ENCODE data around the gene GLT8D2. TPM values are rescaled to one million over a fixed set of nuclear protein-coding genes. Genes with fewer than 3 reads are reported as not detected.

The GLT8D2 gene
- total RNA-seq, 1 experiment from 2014 or later: 1.6 TPM

DNA sequence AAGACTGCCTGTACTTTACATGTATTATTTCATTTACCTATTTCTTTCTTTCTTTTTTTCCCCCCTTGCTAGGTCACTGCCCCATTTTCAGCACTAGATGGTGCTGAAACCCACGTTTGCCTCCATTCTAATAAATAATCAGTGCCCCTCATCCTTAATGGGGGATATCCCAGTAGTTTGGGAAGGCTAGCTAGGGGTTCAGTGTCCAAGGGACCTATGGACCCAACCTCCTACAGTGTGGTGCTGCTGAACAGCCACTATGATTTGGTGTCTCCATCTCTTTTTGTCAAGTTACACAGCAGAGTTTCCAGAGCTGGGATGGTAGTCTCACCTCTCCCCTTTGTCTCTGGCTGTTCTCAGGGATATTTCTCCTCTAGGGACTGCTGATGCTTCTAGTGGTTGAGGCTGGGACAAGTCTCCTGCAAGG lies 7.8 kb upstream of the GLT8D2 start:
- Histone ChIP-seq H3K9me3 (ENCODE audit: low read length) (no peaks in the 10 kb centered on the region), H3K9ac (ENCODE audit: low read length) (no peak overlapping the region), H3K4me2 (ENCODE audit: low read length) (no peak overlapping the region), H3F3A (ENCODE audit: low read length, unreplicated experiment) (no peaks in the 10 kb centered on the region), H2AFZ (ENCODE audit: low read length) (peak overlapping the region; percentile 42; the same call in 1 of the 2 replicates), H3K36me3 (ENCODE audit: low read depth, low read length) (no peaks in the 10 kb centered on the region), H3K79me2 (ENCODE audit: low read length) (no peaks in the 10 kb centered on the region), H3K4me3 (ENCODE audit: low read length) (no peak overlapping the region), H3K9me2 (replicated peaks; ENCODE audit: low read length) (no peaks in the 10 kb centered on the region), H3K4me1 (ENCODE audit: insufficient read depth, low read length) (peaks cover 6% of the 10 kb centered on the region), H3K27me3 (ENCODE audit: low read length) (no peaks in the 10 kb centered on the region), H3K27ac (ENCODE audit: low read length) (no peak overlapping the region), H4K20me1 (ENCODE audit: low read length) (no peaks in the 10 kb centered on the region)
- no peak for TF ChIP-seq EZH2 (IDR thresholded peaks at IDR 0.05; ENCODE audit: low read length, unreplicated experiment)
- TF ChIP-seq, protein P1, sequence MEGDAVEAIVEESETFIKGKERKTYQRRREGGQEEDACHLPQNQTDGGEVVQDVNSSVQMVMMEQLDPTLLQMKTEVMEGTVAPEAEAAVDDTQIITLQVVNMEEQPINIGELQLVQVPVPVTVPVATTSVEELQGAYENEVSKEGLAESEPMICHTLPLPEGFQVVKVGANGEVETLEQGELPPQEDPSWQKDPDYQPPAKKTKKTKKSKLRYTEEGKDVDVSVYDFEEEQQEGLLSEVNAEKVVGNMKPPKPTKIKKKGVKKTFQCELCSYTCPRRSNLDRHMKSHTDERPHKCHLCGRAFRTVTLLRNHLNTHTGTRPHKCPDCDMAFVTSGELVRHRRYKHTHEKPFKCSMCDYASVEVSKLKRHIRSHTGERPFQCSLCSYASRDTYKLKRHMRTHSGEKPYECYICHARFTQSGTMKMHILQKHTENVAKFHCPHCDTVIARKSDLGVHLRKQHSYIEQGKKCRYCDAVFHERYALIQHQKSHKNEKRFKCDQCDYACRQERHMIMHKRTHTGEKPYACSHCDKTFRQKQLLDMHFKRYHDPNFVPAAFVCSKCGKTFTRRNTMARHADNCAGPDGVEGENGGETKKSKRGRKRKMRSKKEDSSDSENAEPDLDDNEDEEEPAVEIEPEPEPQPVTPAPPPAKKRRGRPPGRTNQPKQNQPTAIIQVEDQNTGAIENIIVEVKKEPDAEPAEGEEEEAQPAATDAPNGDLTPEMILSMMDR (conservative IDR thresholded peaks at IDR 0.05; ENCODE audit: low read depth, low read length): peak; percentile 94
- BruUV-seq (replicated peaks): no TSS peak
- CTCF ChIA-PET: interaction anchor here (2.4 kb wide), 1 partner anchor 51 kb away, joined by 13 read pairs; no protein-coding TSS in a partner anchor
- DNase-seq (peak; percentile 55), ATAC-seq (peak; percentile 63)
- intact Hi-C loops (cut with micrococcal nuclease): loop anchor here (1.0 to 10.0 kb wide), 3 partner anchors 52 to 247 kb away; partner anchors contain the start of genes EID3 and TDG
- POLR2A ChIA-PET (ENCODE audit: unreplicated experiment): interaction anchor here (0.6 to 0.7 kb wide), 2 partner anchors 128 to 296 kb away, joined by 3 read pairs; partner anchors contain the start of gene HSP90B1

DNA sequence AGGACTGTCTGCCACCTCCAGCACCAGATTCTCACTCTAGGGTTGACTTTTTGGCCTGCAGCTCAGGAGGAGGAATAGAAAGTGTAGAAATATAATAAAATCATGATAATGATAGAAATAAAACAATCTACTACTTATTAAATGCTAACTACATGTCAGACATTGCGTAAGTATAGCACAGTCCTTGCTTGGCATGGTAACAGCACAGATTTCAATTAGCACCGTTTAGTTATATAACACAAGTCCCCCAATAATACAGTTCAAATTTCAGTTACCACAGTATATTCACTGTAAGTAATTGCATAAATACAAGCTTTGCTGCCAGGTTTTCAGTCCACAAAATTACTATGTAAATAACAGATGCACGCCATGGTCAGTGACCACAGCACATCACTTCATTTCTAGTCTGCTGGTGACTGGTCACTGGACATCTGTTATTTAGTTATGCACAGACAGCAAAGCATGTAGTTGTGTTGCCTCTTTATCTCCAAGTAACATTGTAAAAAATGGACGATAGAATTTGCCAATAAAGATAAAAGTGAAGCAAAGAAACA lies 6.5 kb upstream of the GLT8D2 start:
- H3K4me1 ChIP-seq (ENCODE audit: insufficient read depth, low read length): peaks cover 6% of the 10 kb centered on the region
- no peak overlapping the region for H3K9ac ChIP-seq (ENCODE audit: low read length)
- H3K9me2 ChIP-seq (replicated peaks; ENCODE audit: low read length): no peaks in the 10 kb centered on the region
- no peaks in the 10 kb centered on the region for H3K9me3 ChIP-seq (ENCODE audit: low read length)
- no peak for DNase-seq
- no peaks in the 10 kb centered on the region for H3F3A ChIP-seq (ENCODE audit: low read length, unreplicated experiment)
- ChIA-PET POLR2A (ENCODE audit: unreplicated experiment) (interaction anchor here (0.6 kb wide), 1 partner anchor 233 kb away, joined by 3 read pairs; no protein-coding TSS in a partner anchor), CTCF (no interaction called here)
- H3K4me3 ChIP-seq (ENCODE audit: low read length): no peak overlapping the region
- H3K79me2 ChIP-seq (ENCODE audit: low read length): no peaks in the 10 kb centered on the region
- H3K27ac ChIP-seq (ENCODE audit: low read length): no peak overlapping the region
- H4K20me1 ChIP-seq (ENCODE audit: low read length): no peaks in the 10 kb centered on the region
- no peaks in the 10 kb centered on the region for H3K36me3 ChIP-seq (ENCODE audit: low read depth, low read length)
- TF ChIP-seq EZH2phosphoT487 (IDR thresholded peaks at IDR 0.05; ENCODE audit: borderline replicate concordance, low read length) (no peak), EZH2 (IDR thresholded peaks at IDR 0.05; ENCODE audit: low read length, unreplicated experiment) (no peak)
- TF ChIP-seq, protein P1 (conservative IDR thresholded peaks at IDR 0.05; ENCODE audit: low read depth, low read length): no peak
- no peak overlapping the region for H3K4me2 ChIP-seq (ENCODE audit: low read length)
- ATAC-seq: peak; percentile 41
- BruUV-seq (replicated peaks): no TSS peak
- H3K27me3 ChIP-seq (ENCODE audit: low read length): no peaks in the 10 kb centered on the region
- H2AFZ ChIP-seq (ENCODE audit: low read length): no peak overlapping the region
- intact Hi-C loops (cut with micrococcal nuclease): loop anchor here (5.0 to 10.0 kb wide), 2 partner anchors 89 to 248 kb away; partner anchors contain the start of genes EID3 and TDG

All from PC-3 (cell line).